GM21360 (cell line): ENCODE data around the gene PARVB.
A peak's percentile ranks its signal among the peaks of the same experiment; 100 is the strongest.

Experiments
- ATAC-seq: cut with Tn5 transposase; IDR thresholded peaks from one replicate; pipeline ENCODE4 v1.9.1; 2021; ENCODE audit warnings: mild to moderate bottlenecking, moderate library complexity; ENCODE audit not compliant: unreplicated experiment

PARVB gene

GRCh38 chr22:44025171-44026065 lies 1.3 kb downstream of the PARVB start:
- ATAC-seq: peak; percentile 54

- no peak for ATAC-seq
These were observed 2.0 kb downstream of the PARVB start for GRCh38 chr22:44026066-44026629.

- ATAC-seq: peak; percentile 32
These were observed 2.8 kb downstream of the PARVB start for GRCh38 chr22:44026630-44027511.

- no peak for ATAC-seq
These were observed 4.0 kb downstream of the PARVB start for GRCh38 chr22:44028091-44028490.

GRCh38 chr22:44029069-44029468 lies 5.0 kb downstream of the PARVB start:
- ATAC-seq: no peak

- no peak for ATAC-seq
These were observed 6.1 kb downstream of the PARVB start for GRCh38 chr22:44030051-44030701.

GRCh38 chr22:44030702-44031082 lies 6.6 kb downstream of the PARVB start:
- no peak for ATAC-seq

- no peak for ATAC-seq
These were observed 7.3 kb downstream of the PARVB start for GRCh38 chr22:44031158-44031952.

- ATAC-seq: no peak
These were observed 8.1 kb downstream of the PARVB start for GRCh38 chr22:44032126-44032730.

- ATAC-seq: no peak
These were observed 9.2 kb downstream of the PARVB start for GRCh38 chr22:44033287-44033686.

- no peak for ATAC-seq
These were observed 9.6 kb downstream of the PARVB start for GRCh38 chr22:44033694-44034093.

- no peak for ATAC-seq
These were observed 13.6 kb downstream of the PARVB start for GRCh38 chr22:44037519-44038375.

GRCh38 chr22:44039566-44040171 lies 15.6 kb downstream of the PARVB start:
- ATAC-seq: no peak

- peak; percentile 65 for ATAC-seq
These were observed 18.4 kb downstream of the PARVB start for GRCh38 chr22:44042249-44043218.

GRCh38 chr22:44045145-44045544 lies 21.0 kb downstream of the PARVB start:
- ATAC-seq: no peak

GRCh38 chr22:44046485-44047141 lies 22.5 kb downstream of the PARVB start:
- no peak for ATAC-seq

GRCh38 chr22:44047891-44048301 lies 23.8 kb downstream of the PARVB start:
- ATAC-seq: no peak
